ENCODE measurements around the gene SH3GL1. TPM values are rescaled to one million over a fixed set of nuclear protein-coding genes. Genes with fewer than 3 reads are reported as not detected.

The SH3GL1 gene
- total and polyA plus RNA-seq, 2 of the 4 experiments (the other 2 are of a cell fraction): 28.1 to 138 TPM

DNA sequence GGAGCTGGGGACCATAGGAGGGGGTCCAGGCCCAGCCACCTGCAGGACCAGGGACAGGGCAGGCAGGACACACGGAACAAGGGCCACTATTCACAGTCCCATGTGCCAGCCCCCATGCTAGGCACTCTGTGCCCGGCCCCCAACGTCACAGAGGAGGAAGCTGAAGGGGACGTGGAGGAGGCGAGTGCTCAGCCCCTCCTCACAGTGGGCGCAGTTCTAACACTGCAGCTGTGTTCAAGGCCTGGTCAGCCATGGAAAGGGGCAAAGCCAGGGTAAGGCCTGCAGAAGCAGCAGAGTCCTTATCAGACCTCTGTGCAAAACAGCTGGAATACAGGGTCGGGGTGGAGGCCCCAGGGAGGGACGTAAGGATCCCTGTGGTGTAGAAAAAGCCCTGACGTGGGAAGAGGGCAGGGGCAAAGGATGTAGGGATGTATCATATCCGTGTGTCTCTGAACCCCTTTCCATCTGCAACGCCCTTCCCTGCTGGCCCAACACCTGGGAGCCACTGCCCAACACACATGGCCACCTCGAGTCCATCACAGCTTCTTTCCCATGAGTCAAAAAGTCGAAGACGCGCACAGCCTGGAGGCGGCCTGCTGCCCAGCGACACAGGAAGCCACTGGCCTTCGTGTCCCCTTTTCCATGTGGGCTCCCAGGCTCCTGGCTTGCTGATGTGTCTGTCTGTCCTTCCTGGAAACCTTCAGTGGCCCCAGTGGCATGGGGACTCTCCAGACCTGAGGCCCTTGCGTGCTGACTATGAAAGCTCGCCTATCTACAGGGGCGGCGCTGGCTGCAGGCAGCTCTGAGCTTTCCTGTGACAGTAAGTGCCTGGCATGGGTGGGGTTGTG, 28.0 kb downstream of the SH3GL1 start:
- peaks cover 64% of the 10 kb centered on the region for H4K20me1 ChIP-seq (ENCODE audit: insufficient read depth, low read length)
- H2BK20ac ChIP-seq (ENCODE audit: low read depth, low read length): no peak overlapping the region
- TF ChIP-seq RCOR1 (IDR thresholded peaks at IDR 0.05; ENCODE audit: insufficient replicate concordance, low read length): no peak
- TF ChIP-seq, protein P1, sequence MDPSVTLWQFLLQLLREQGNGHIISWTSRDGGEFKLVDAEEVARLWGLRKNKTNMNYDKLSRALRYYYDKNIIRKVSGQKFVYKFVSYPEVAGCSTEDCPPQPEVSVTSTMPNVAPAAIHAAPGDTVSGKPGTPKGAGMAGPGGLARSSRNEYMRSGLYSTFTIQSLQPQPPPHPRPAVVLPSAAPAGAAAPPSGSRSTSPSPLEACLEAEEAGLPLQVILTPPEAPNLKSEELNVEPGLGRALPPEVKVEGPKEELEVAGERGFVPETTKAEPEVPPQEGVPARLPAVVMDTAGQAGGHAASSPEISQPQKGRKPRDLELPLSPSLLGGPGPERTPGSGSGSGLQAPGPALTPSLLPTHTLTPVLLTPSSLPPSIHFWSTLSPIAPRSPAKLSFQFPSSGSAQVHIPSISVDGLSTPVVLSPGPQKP (IDR thresholded peaks at IDR 0.05; ENCODE audit: borderline replicate concordance, low read depth, low read length): no peak
- TF ChIP-seq FOS (IDR thresholded peaks at IDR 0.05; ENCODE audit: low read depth, low read length): no peak
- no peak for TF ChIP-seq MAFK (IDR thresholded peaks at IDR 0.05; ENCODE audit: low read depth, low read length)
- TF ChIP-seq, protein P2, sequence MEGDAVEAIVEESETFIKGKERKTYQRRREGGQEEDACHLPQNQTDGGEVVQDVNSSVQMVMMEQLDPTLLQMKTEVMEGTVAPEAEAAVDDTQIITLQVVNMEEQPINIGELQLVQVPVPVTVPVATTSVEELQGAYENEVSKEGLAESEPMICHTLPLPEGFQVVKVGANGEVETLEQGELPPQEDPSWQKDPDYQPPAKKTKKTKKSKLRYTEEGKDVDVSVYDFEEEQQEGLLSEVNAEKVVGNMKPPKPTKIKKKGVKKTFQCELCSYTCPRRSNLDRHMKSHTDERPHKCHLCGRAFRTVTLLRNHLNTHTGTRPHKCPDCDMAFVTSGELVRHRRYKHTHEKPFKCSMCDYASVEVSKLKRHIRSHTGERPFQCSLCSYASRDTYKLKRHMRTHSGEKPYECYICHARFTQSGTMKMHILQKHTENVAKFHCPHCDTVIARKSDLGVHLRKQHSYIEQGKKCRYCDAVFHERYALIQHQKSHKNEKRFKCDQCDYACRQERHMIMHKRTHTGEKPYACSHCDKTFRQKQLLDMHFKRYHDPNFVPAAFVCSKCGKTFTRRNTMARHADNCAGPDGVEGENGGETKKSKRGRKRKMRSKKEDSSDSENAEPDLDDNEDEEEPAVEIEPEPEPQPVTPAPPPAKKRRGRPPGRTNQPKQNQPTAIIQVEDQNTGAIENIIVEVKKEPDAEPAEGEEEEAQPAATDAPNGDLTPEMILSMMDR (conservative IDR thresholded peaks at IDR 0.05; ENCODE audit: low read depth, low read length): no peak
- TF ChIP-seq SMC3 (IDR thresholded peaks at IDR 0.05; ENCODE audit: low read depth, low read length): no peak
- TF ChIP-seq MXI1 (IDR thresholded peaks at IDR 0.05; ENCODE audit: borderline replicate concordance, low read depth, low read length): no peak
- no peak for TF ChIP-seq RAD21 (IDR thresholded peaks at IDR 0.05; ENCODE audit: low read length)
- no peak for TF ChIP-seq CHD1 (IDR thresholded peaks at IDR 0.05; ENCODE audit: low read depth, low read length)
- TF ChIP-seq CEBPB (IDR thresholded peaks at IDR 0.05; ENCODE audit: low read depth, low read length): no peak
- no peak for TF ChIP-seq POLR2A (IDR thresholded peaks at IDR 0.05; ENCODE audit: low read depth, low read length)
- TF ChIP-seq MAZ (IDR thresholded peaks at IDR 0.05; ENCODE audit: borderline replicate concordance, low read depth, low read length): no peak
- no peak for TF ChIP-seq RFX5 (IDR thresholded peaks at IDR 0.05; ENCODE audit: low read depth, low read length)
- TF ChIP-seq NFE2L2 (IDR thresholded peaks at IDR 0.05; ENCODE audit: low read depth, low read length): no peak
- no peak for TF ChIP-seq BHLHE40 (IDR thresholded peaks at IDR 0.05; ENCODE audit: low read depth, low read length)
- ATAC-seq (ENCODE audit: low read depth) (no peak), DNase-seq (no peak)
- H3K36me3 ChIP-seq (ENCODE audit: control insufficient read depth, insufficient read depth, low read length): peaks cover 10% of the 10 kb centered on the region
- H4K91ac ChIP-seq (ENCODE audit: insufficient read depth, low read depth, low read length): peak overlapping the region; percentile 20; the same call in 1 of the 2 replicates
- no peak overlapping the region for H4K5ac ChIP-seq (ENCODE audit: low read depth, low read length)
- H3K23ac ChIP-seq (ENCODE audit: low read depth, low read length): peak overlapping the region; percentile 63
- peak overlapping the region in 1 of 2 experiments; percentile 25; a peak in 1 of 4 replicates for H4K8ac ChIP-seq (ENCODE audit: low read depth in 2 of 2, low read length in 2 of 2)
- H3K56ac ChIP-seq (ENCODE audit: extremely low read depth, insufficient read depth, low read length): no peak overlapping the region
- H3K18ac ChIP-seq (ENCODE audit: low read depth, low read length): no peak overlapping the region
- no peak overlapping the region for H3K4me3 ChIP-seq (ENCODE audit: insufficient read depth, low read depth, low read length)
- H2AK9ac ChIP-seq (replicated peaks; ENCODE audit: low read depth, low read length, poor library complexity): peak overlapping the region; percentile 33
- H3K4ac ChIP-seq (ENCODE audit: low read depth, low read length): peak overlapping the region; percentile 43
- H2BK15ac ChIP-seq (ENCODE audit: low read depth, low read length): no peak overlapping the region
- POLR2A ChIA-PET (ENCODE audit: unreplicated experiment): no interaction called here
- H3K9ac ChIP-seq (ENCODE audit: low read depth, low read length): no peak overlapping the region
- H2AFZ ChIP-seq (replicated peaks; ENCODE audit: low read length, poor library complexity): no peak overlapping the region
- no peak overlapping the region; the same call in 1 of the 2 replicates for H3K14ac ChIP-seq (replicated peaks; ENCODE audit: low read depth, low read length)
- in situ Hi-C loops (cut with MboI; ENCODE audit: low sequenced_read_pairs): no loop called here
- intact Hi-C loops (cut with micrococcal nuclease): no loop called here
- peak overlapping the region; percentile 94 for H2BK5ac ChIP-seq (ENCODE audit: low read depth, low read length, poor library complexity, severe bottlenecking)
- peak overlapping the region; percentile 73 for H2AK5ac ChIP-seq (ENCODE audit: low read depth, low read length)
- peak overlapping the region; percentile 15; the same call in 1 of the 2 replicates for H3K27ac ChIP-seq (ENCODE audit: insufficient read depth, low read length)
- peaks cover 62% of the 10 kb centered on the region for H3K4me1 ChIP-seq (ENCODE audit: control insufficient read depth, insufficient read depth, low read length)
- H3K9me1 ChIP-seq (ENCODE audit: insufficient read depth, low read length): peaks cover 42% of the 10 kb centered on the region
- CTCF ChIA-PET: no interaction called here
- peaks cover 13 to 98% of the 10 kb centered on the region in 2 experiments; a peak in 3 of 4 replicates for H3K79me1 ChIP-seq (ENCODE audit: low read depth in 1 of 2, low read length in 2 of 2)
- no TSS peak for BruUV-seq (replicated peaks)
- dilution Hi-C loops (cut with HindIII; ENCODE audit: low sequenced_read_pairs, unreplicated experiment): no loop called here
- 94% methylated on average over 7 of the region's 22 CpGs; no CpG with 5 or more reads in 1 of the 2 experiments for WGBS, 2 experiments (ENCODE audit: extremely low coverage in 2 of 2, insufficient read length in 1 of 2)
- no peaks in the 10 kb centered on the region for H3K27me3 ChIP-seq (ENCODE audit: control insufficient read depth, insufficient read depth, low read length)
- no peaks in the 10 kb centered on the region for H3K9me3 ChIP-seq (ENCODE audit: control insufficient read depth, insufficient read depth, low read length)
- no peak overlapping the region; the same call in 1 of the 2 replicates for H2BK120ac ChIP-seq (ENCODE audit: low read depth, low read length)
- H3K4me2 ChIP-seq (ENCODE audit: low read depth, low read length): no peak overlapping the region

Data from IMR-90 (cell line).